ENCODE data around the gene DES.
A peak's percentile ranks its signal among the peaks of the same experiment; 100 is the strongest.

The DES gene

GRCh38 chr2:219462349-219462748, 44.2 kb downstream of the DES start:
- TF ChIP-seq CTCF (IDR thresholded peaks at IDR 0.05; ENCODE audit: insufficient read depth, low read depth, low read length, missing control alignments): no peak
- H3K4me3 ChIP-seq (ENCODE audit: low read length): no peak overlapping the region
- no peak for DNase-seq (ENCODE audit: low read depth)

GRCh38 chr2:219464286-219465032, 46.3 kb downstream of the DES start:
- TF ChIP-seq CTCF (IDR thresholded peaks at IDR 0.05; ENCODE audit: insufficient read depth, low read depth, low read length, missing control alignments): no peak
- H3K4me3 ChIP-seq (ENCODE audit: low read length): no peak overlapping the region

GRCh38 chr2:219465659-219466561, 47.7 kb downstream of the DES start:
- no peak for TF ChIP-seq CTCF (IDR thresholded peaks at IDR 0.05; ENCODE audit: insufficient read depth, low read depth, low read length, missing control alignments)
- H3K4me3 ChIP-seq (ENCODE audit: low read length): no peak overlapping the region
- DNase-seq (ENCODE audit: low read depth): no peak

More at GRCh38 chr2:219464286-219465032, 46.3 kb downstream of the DES start:
- DNase-seq (ENCODE audit: low read depth): no peak

- H3K4me3 ChIP-seq (ENCODE audit: low read length): no peak overlapping the region
These were observed 48.9 kb downstream of the DES start for GRCh38 chr2:219466816-219467735.

GRCh38 chr2:219467736-219468075, 49.5 kb downstream of the DES start:
- DNase-seq (ENCODE audit: low read depth): no peak
- no peak overlapping the region for H3K4me3 ChIP-seq (ENCODE audit: low read length)
- TF ChIP-seq CTCF (IDR thresholded peaks at IDR 0.05; ENCODE audit: insufficient read depth, low read depth, low read length, missing control alignments): no peak

More at GRCh38 chr2:219466816-219467735, 48.9 kb downstream of the DES start:
- DNase-seq (ENCODE audit: low read depth): peak; percentile 80
- TF ChIP-seq CTCF (IDR thresholded peaks at IDR 0.05; ENCODE audit: insufficient read depth, low read depth, low read length, missing control alignments): no peak

GRCh38 chr2:219468410-219469185, 50.4 kb downstream of the DES start:
- no peak for DNase-seq (ENCODE audit: low read depth)
- no peak overlapping the region for H3K4me3 ChIP-seq (ENCODE audit: low read length)
- no peak for TF ChIP-seq CTCF (IDR thresholded peaks at IDR 0.05; ENCODE audit: insufficient read depth, low read depth, low read length, missing control alignments)

Data from epithelial cell of esophagus (primary cell).